Lung (tissue), 12 donors: ENCODE measurements around the gene TMCC3. TPM values are rescaled to one million over a fixed set of nuclear protein-coding genes. Genes with fewer than 3 reads are reported as not detected.

ENCODE experiments used
- ATAC-seq: fragments of 200-7000 bp; cut with Tn5 transposase; one replicate; pipeline ENCODE4 v1.9.1; 2020; ENCODE audit warnings: moderate number of reproducible peaks; ENCODE audit not compliant: insufficient read depth, low FRiP score
- DNase-seq, 3 donors: peaks; one replicate each; pipeline ENCODE4 v3.0.0-alpha.2; 2013 to 2017
- H3K27ac ChIP-seq, 2 donors: one replicate each; pipeline ENCODE4 v1.5.1; 2013; ENCODE audit warnings: mild to moderate bottlenecking in 2 of 2, moderate library complexity in 2 of 2, control low read depth in 1 of 2, inconsistent platforms in 1 of 2, low read depth in 1 of 2, low read length in 1 of 2
- H3K27me3 ChIP-seq, 3 donors: one replicate each; pipeline ENCODE4 v1.5.1; 2013; ENCODE audit warnings: low read length in 2 of 3; ENCODE audit not compliant: control insufficient read depth in 3 of 3, insufficient read depth in 3 of 3
- H3K36me3 ChIP-seq, 4 donors: one replicate each; pipeline ENCODE4 v1.5.1; 2013; ENCODE audit warnings: low read length in 4 of 4, mild to moderate bottlenecking in 1 of 4, moderate library complexity in 1 of 4; ENCODE audit not compliant: control insufficient read depth in 4 of 4, insufficient read depth in 4 of 4
- H3K4me1 ChIP-seq, 5 donors: one replicate each; pipeline ENCODE4 v1.5.1; 2013; ENCODE audit warnings: low read length in 5 of 5, mild to moderate bottlenecking in 2 of 5, moderate library complexity in 1 of 5; ENCODE audit not compliant: control insufficient read depth in 5 of 5, insufficient read depth in 5 of 5
- H3K4me3 ChIP-seq: one replicate; pipeline ENCODE4 v1.5.1; 2013; ENCODE audit warnings: mild to moderate bottlenecking, control low read depth, moderate library complexity
- H3K9ac ChIP-seq, 2 donors: one replicate each; pipeline ENCODE4 v1.5.1; 2013; ENCODE audit warnings: low read length in 2 of 2, control low read depth in 1 of 2; ENCODE audit not compliant: insufficient read depth in 1 of 2
- H3K9me3 ChIP-seq, 4 donors: one replicate each; pipeline ENCODE4 v1.5.1; 2013; ENCODE audit warnings: low read length in 3 of 4, mild to moderate bottlenecking in 1 of 4, moderate library complexity in 1 of 4; ENCODE audit not compliant: control insufficient read depth in 4 of 4, insufficient read depth in 3 of 4
- WGBS, 2 donors: extraction: QIAGEN DNeasy Blood & Tissue Kit; methylation state at CpG; one replicate each; pipeline ENCODE4 v1.1.7; 2013; 5-methylcytosine and 5-hydroxymethylcytosine counted together
- polyA plus RNA-seq, 2 donors: library from polyadenylated mRNA; stranded (reverse); fragments of 200-250 nt; gene quantifications; one replicate each; pipeline ENCODE4 v1.2.1, GENCODE V29; 2013
- total RNA-seq, 2 donors: library from RNA; depleted of rRNA in 1 of 2; stranded (reverse); fragments of >200 nt in 1 of 2; gene quantifications; one replicate each; pipeline ENCODE4 v1.2.1, GENCODE V29; 2014 to 2021
- TF ChIP-seq, protein P1 (sequence below): IDR thresholded peaks from 2 replicates; pipeline ENCODE4 v1.5.1; 2012; ENCODE audit warnings: mild to moderate bottlenecking; ENCODE audit errors: control extremely low read depth, extremely low read depth
- donor health status: control.
- donor health status: control.
- donor health status: Bipolar disorder and iron deficiency.
- donor health status: healthy.
- donor health status: DM: yes; HTN: yes; CAD: no.

TMCC3 gene
- total and polyA plus RNA-seq, 4 donors, result 1.7 to 17.8 (median 7.6) TPM

GRCh38 chr12:94634717-94635116, 15.6 kb downstream of the TMCC3 start:
- H3K9me3 ChIP-seq, result no peaks in the 10 kb centered on the region
- TF ChIP-seq, protein P1, sequence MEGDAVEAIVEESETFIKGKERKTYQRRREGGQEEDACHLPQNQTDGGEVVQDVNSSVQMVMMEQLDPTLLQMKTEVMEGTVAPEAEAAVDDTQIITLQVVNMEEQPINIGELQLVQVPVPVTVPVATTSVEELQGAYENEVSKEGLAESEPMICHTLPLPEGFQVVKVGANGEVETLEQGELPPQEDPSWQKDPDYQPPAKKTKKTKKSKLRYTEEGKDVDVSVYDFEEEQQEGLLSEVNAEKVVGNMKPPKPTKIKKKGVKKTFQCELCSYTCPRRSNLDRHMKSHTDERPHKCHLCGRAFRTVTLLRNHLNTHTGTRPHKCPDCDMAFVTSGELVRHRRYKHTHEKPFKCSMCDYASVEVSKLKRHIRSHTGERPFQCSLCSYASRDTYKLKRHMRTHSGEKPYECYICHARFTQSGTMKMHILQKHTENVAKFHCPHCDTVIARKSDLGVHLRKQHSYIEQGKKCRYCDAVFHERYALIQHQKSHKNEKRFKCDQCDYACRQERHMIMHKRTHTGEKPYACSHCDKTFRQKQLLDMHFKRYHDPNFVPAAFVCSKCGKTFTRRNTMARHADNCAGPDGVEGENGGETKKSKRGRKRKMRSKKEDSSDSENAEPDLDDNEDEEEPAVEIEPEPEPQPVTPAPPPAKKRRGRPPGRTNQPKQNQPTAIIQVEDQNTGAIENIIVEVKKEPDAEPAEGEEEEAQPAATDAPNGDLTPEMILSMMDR, result no peak
- ATAC-seq (no peak), DNase-seq (no peak)
- no peaks in the 10 kb centered on the region for H3K36me3 ChIP-seq
- no peaks in the 10 kb centered on the region for H3K4me1 ChIP-seq
- 83 to 90% methylated on average over 2 of the region's 2 CpGs for WGBS, 2 donors
- no peak overlapping the region for H3K27ac ChIP-seq
- H3K4me3 ChIP-seq, result no peak overlapping the region
- H3K27me3 ChIP-seq, result no peaks in the 10 kb centered on the region
- no peak overlapping the region for H3K9ac ChIP-seq

DNA sequence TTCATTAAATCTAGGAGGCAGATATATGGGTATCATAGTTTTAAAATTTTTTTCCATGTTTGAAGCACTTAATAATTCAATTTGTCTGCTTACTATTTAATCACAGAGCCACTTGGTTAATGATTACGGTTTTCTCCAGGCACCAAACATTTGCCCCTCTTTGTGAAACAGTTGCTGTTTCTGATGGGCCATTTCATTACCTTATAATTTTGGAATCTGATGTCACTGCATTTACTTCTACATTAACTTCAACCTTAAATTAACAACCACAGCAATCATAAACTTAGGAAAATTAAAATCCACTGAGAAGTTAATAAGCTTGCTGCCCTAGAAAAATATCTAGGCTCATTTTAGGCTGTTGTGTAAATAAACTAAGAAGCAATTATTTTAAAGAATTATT, 17.0 kb downstream of the TMCC3 start:
- Histone ChIP-seq H3K9ac (no peak overlapping the region), H3K4me1 (peaks cover 0 to 2% (median 0%) of the 10 kb centered on the region in 5 donors), H3K27ac (no peak overlapping the region), H3K4me3 (no peak overlapping the region), H3K9me3 (no peaks in the 10 kb centered on the region), H3K36me3 (no peaks in the 10 kb centered on the region), H3K27me3 (no peaks in the 10 kb centered on the region)
- no peak for ATAC-seq
- TF ChIP-seq, protein P1, result no peak
- no peak for DNase-seq
- WGBS, 2 donors, result 92 to 96% methylated on average over 1 of the region's 1 CpG

DNA sequence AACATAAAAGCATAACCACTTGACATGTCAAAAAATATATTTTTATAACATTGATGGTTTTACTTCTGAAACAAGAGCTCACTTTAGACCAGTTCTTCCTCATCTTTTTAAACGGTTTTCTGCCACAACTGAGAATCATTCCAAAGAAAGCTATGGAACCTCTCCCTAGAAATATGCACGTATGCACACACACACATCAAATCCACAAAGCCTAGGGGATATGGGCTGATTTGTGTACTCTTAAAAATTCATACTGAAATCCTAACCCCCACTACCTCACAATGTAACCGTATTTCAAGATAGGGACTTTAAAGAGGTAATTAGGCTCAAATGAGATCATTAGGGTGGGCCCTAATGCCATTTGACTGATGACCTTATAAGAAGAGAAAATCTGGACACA, 19.3 kb downstream of the TMCC3 start:
- Histone ChIP-seq H3K9ac (no peak overlapping the region), H3K27ac (no peak overlapping the region), H3K9me3 (no peaks in the 10 kb centered on the region), H3K4me1 (peaks cover 0 to 2% (median 0%) of the 10 kb centered on the region in 5 donors), H3K36me3 (no peaks in the 10 kb centered on the region), H3K4me3 (no peak overlapping the region), H3K27me3 (no peaks in the 10 kb centered on the region)
- no peak for DNase-seq
- TF ChIP-seq, protein P1, result no peak
- ATAC-seq, result no peak
- 87 to 90% methylated on average over 3 of the region's 3 CpGs for WGBS, 2 donors

GRCh38 chr12:94628819-94629472, 21.4 kb downstream of the TMCC3 start:
- 87 to 94% methylated on average over 6 of the region's 6 CpGs for WGBS, 2 donors
- H3K9ac ChIP-seq, result no peak overlapping the region
- H3K4me3 ChIP-seq, result no peak overlapping the region
- H3K27me3 ChIP-seq, result no peaks in the 10 kb centered on the region
- TF ChIP-seq, protein P1, result no peak
- peaks cover 0 to 2% (median 0%) of the 10 kb centered on the region in 5 donors for H3K4me1 ChIP-seq
- no peak for ATAC-seq
- no peaks in the 10 kb centered on the region for H3K9me3 ChIP-seq
- no peak overlapping the region for H3K27ac ChIP-seq
- DNase-seq, result no peak
- no peaks in the 10 kb centered on the region for H3K36me3 ChIP-seq
